PC-9 (cell line): ENCODE measurements around the gene SIPA1L3.

Source experiments
- CTCF ChIP-seq: fragments of 200-600 bp; sonication (generic); conservative IDR thresholded peaks from 2 replicates; pipeline ENCODE4 v1.6.1; 2017; ENCODE audit warnings: mixed run types, antibody characterized with exemption, mild to moderate bottlenecking, moderate library complexity
- EZH2 ChIP-seq: fragments of 200-600 bp; sonication (generic); IDR thresholded peaks from 2 replicates; pipeline ENCODE4 v1.8.0; 2017; ENCODE audit warnings: antibody characterized with exemption, low read depth

GRCh38 chr19:38221919-38222830 is 315.2 kb downstream of the SIPA1L3 start:
- TF ChIP-seq CTCF (no peak), EZH2 (no peak)
